ENCODE measurements around the gene DPP6.

Gene DPP6

DNA sequence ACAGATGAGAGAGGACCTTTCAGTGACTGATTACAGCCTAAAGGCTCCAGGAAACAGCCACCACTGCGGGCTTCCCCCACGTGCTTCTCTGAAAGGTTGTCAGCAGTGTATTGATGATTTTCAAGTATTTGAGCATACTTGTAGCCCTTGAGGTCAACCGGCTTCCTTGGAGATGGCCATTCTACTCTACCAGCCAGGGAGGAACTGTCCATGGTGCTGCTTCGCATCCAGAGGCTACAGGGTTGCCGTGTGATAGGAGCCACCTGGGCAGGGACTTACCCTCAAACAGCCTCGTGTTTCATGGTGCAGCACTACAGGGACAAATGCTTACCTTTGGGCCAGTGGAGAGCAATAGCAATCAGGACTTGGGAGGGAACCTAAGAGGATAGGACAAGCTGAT, 179.5 kb downstream of the DPP6 start:
- no peak for DNase-seq (ENCODE audit: low read depth, low spot score)

DNA sequence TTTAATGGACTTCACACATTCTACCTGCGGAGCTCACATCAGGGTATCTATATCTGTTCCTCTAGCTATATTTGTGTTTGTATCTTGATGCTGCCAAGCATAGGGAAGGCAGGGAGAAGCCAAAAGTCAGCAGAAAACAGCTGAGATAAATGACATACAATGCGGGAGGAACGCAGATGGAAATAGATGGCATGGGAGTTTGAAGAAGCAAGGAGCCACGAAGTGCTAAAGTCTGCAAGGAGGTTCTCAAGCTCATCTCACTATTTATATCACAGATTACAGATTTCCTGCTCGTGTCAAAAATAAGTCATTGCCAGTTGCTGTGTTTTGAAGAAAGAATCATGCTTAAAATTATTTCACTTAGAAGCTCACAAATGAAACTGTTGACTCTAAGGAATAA, 180.5 kb downstream of the DPP6 start:
- no peak for DNase-seq (ENCODE audit: low read depth, low spot score)

DNA sequence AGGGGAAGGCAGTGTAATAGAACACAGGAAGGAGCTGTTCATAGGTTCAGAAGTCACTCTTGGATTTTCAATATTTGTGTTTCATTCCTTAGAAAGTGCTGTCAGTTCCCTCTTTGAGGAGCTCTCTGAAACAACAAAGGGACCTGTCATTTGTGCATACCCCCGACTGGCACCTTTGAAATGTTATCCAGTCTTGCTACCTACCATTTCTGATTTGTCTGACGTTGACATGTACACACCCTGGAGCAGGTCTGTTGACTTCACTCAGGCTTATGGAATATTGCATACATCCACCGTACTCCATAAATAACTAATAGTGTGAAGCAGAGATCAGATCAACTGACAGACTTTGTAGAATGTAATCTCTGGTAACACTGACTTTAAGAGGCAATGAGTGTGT, 189.8 kb downstream of the DPP6 start:
- DNase-seq (ENCODE audit: low read depth, low spot score): no peak

DNA sequence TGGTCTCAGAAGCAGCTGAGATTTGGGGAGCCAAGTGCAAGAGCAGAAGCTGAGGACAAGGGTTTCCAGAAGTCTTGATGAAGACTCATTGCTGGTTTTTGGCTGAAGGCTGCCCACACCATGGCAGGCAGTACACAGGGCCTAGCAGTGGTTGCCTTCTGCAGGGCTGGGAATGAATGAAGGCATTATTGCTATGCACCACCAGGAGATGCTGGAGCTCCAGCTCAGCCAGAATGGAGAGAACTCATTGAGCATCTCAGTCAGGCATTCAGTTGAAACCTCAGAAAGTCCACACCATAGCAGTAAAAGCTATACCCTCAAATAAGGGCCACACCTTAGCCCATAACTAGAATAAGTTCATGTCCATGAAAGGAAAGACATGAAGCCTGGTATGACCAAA, 190.5 kb downstream of the DPP6 start:
- no peak for DNase-seq (ENCODE audit: low read depth, low spot score)

DNA sequence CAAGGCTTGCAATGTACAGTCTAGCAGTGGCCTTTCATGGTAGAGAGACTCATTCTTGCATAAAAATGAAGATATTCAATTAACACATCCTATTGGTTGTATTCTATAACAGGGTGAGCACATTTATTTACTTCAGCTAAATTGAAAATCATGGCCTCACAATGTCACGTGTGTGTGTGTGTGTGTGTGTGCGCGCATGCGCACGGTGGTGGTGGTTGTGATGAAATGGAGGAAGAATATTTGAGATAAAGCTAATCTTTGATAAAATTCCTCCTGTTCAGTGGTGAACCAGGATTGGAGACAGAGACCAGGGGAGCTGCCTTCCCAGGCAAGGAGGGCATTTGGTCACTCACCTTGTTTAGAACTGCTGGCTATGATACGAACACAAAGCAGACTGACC, 199.8 kb downstream of the DPP6 start:
- no peak for DNase-seq (ENCODE audit: low read depth, low spot score)

DNA sequence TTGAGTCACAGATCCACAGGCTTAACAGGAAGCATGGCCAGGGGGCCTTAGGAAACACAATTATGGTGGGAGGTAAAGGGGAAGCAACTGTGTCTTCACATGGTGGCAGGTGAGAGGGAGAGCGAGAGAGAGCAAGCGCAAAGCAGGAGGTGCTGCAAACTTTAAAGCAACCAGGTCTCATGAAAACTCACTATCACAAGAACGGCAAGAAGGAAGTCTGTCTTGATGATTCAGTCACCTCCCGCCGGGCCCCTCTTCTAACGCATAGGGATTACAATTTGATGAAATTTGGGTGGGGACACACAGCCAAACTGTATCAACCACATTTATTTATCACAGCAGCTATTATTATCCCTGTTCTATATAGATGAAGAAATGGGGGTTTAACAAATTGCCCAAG, 201.6 kb downstream of the DPP6 start:
- no peak for DNase-seq (ENCODE audit: low read depth, low spot score)

DNA sequence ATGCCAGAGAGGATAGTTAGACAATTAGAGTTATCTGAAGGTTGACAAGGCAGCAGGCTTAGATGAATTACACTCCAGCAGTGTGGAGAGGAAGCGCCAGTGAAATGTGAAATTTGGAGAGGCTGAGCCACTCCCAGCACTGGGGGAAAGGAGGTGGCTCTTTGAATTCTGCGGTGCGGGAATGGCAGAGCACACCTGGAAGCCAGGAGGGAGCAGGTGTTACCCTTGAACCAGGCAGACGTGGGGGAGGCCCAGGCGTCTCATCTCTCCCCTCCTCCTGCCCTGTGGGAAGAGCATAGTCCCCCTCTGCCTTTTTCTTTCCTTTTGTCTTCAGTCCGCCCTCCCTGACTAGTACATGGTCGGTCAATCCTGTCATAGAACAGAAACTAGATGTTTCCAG, 203.1 kb downstream of the DPP6 start:
- DNase-seq (ENCODE audit: low read depth, low spot score): no peak

DNA sequence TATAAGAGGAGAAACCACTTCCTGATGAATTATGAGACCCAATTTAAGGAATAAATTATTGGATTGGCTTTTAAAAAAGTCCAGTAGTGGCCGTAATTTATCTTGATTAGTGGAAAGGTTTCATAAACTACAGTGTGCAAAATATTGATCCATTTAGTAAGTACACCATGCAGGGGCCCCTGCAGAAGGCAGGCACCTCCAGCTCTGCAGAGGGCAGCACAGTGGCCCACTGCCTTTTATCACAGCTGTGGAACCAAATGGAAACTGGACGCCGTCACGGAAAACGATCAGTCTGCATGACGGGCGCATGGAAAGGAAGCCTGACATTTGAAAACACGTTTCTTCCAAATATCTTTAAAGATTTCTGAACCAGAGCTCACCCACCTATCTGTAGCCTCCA, 204.0 kb downstream of the DPP6 start:
- DNase-seq (ENCODE audit: low read depth, low spot score): no peak

DNA sequence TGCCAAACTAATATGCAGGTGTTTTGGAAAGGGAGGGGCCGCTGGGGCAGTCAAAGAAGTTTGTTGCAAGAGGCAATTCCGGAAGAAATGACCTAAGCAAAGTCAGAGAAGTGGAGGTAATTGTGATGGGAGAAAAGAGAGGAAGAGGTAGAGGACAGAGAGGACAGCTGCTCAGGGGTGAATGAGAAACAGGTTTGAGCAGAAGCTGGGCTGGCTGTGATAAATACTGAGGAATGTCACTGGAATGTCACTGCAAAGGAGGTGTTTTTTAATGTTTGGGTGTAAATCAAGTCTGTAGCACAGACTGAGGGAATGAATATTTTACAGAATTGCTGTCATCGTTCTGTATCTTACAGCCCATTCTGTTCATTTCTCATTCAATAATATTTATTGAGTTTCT, 207.2 kb downstream of the DPP6 start:
- DNase-seq (ENCODE audit: low read depth, low spot score): no peak

DNA sequence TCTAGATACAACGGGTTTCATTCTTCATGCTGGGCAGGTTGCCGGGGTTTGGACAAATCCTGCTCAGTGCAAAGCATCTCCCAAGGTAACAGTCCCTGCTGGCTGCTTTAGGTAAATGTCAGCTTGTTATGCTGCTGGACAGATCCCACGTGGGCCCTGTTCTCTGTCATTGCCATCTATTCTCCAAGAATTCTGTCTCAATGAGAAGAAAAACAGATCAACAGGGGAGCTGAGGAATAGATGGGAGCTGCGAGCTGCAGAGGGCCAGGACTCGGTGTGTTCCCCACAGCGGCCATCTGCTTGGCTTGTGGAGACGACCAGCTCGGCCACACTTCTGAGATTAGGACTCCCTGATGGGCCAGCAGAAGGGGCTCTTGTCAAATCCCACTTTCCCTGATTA, 235.2 kb downstream of the DPP6 start:
- DNase-seq (ENCODE audit: low read depth, low spot score): no peak

DNA sequence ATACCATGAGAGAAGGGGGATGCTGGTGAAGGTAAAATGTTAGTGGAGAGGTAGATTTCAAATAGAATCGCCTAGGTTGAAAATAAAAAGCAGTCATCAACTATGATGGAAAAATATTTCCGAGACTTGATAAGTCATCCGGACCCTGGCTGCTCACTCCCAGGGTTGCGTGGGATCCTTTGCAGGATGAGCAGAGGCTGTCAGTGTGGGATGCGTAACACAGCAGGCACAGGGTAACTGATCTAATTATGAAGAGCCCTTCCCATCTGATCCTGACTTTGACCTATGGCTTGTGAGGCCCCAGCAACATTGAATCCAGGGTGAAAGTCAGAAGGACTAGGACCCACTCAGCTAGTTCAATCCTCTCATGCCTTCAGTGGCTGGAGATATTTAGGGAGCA, 236.9 kb downstream of the DPP6 start:
- no peak for DNase-seq (ENCODE audit: low read depth, low spot score)

DNA sequence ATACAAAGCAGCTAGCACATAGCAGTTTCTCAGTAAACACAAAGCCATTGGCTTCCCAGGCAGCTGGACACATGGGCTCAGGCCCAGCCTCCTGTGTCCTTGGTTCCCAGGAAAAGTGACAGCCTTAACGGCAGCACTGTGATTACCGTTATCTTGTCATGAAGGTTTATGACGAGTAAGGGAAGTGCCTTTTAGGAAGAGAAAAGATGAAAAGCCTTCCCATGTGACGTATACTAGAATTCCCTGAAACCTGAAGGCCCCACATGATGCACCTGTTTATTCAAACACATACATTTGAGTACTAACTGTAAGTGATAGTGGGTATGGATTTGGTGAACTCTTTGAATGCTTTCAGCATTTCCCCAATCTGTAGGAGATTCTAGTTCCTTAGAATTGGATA, 244.2 kb downstream of the DPP6 start:
- no peak for DNase-seq (ENCODE audit: low read depth, low spot score)

DNA sequence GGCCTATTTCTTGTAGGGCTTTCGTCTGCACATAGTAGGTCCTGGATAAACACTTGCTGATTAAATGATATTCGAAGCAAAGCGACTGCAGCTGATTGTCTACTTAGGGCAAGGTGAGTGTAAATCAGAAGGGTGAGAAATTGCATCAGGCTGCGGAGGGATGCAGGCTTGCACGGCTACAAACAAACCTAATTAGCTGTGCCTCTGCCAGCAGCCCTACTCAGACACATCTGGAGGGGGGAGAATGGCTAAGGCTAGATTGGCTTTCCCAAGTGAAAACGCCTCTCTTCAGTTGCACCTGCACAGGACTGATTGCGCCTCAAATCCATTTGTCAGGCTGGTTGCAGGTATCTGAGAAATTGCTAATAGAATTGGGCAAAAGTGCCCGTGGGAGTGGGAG, 247.5 kb downstream of the DPP6 start:
- no peak for DNase-seq (ENCODE audit: low read depth, low spot score)

DNA sequence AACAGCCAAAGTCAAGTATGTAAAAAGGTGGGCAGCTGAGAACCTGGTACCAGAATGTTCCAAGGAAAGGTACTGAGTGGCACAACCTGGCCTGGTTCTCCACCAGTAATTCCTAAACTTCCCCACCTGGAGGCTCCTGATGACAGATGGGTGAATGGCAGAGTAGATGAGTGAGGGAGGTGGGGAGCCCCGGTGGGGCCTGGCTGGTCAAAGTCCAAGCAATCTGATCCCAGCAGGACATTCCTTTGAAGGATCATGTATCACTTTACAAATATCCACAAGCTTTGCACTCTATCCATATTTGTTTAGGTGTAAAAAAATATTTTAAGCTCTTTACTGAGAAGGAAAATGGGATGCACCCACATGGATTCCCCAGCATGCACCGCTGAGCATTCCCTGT, 250.2 kb downstream of the DPP6 start:
- DNase-seq (ENCODE audit: low read depth, low spot score): no peak

DNA sequence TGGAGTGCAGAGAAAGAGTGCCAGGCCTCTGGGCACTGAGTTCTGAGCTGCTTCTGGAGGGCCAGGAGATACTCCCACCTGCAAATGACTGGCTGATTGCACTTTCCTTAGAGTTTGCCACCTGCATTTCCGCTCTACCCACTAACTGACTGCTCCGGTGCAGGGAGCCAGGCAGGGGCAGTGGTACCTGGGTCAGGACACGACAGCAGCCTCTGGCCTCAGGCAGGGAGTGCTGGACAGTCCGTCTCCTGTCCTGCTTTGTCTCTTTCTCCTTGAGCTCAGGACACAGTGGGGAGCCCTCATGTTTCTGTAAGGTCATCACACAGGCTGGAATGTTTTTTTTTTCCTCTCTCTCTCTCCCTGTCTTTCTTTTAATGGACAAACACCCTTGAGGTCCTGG, 252.0 kb downstream of the DPP6 start:
- no peak for DNase-seq (ENCODE audit: low read depth, low spot score)

DNA sequence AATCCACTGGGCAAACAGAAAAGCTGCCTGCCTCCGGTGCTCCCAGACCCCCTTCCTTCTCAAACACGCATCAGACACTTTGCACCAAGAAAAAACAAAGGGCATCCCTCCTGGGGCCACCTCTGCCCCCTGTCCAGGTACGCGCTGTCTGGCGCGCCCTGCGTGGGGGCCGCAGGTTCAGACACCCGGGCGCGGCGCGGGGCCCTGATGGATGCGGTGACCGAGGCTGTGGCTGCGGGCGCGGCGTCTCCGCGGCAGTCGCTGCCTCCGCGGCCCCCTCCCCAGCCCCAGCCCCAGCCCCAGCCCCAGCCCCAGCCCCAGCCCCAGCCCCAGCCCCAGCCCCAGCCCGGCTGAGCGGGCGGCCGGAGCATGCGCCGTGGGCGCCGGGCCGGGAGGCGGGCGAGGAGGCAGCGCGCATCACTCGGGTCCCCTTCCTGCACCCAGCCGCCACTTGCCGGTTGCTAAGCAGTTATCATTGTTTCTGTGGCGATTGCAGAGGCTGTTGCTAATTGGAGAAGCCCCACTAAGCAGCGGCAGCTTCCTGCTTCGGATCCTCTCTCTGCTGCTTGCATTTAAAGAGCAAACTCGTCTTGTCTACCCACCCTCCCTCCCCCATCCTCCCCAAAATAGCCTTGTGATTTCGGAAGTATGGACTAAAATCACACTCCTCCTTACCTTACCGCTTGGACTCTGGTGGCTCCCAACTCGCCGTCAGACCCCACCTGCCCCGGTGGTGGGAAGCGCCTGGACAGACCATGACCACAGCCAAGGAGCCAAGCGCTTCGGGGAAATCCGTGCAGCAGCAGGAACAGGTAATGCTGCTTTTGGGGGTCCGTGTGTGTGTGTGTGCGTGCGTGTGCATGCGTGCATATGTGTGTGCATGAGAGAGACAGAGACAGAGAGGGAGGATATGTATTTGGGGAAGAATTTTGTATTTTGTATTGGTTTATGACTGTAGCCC, 252.8 kb downstream of the DPP6 start:
- DNase-seq (ENCODE audit: low read depth, low spot score): no peak

DNA sequence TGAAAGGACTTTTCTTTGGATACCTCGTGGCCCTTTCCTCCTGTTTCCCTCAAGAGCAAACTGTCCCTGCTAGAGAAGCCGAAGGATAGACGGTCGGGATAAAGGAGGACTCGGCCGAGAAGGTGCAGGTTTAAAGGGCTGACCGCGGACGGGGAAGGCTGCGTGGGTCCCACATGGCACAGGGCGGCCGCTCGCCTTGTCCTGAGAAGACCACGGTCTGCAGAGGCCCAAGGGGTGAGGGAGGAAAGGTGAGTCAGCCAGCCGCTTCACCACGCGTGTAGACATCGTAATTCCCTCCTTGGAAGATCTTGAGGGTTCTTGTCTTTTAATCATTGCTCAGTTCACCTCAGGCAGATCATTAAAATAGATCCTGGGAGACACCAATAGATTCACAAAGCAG, 253.8 kb downstream of the DPP6 start:
- DNase-seq (ENCODE audit: low read depth, low spot score): no peak

DNA sequence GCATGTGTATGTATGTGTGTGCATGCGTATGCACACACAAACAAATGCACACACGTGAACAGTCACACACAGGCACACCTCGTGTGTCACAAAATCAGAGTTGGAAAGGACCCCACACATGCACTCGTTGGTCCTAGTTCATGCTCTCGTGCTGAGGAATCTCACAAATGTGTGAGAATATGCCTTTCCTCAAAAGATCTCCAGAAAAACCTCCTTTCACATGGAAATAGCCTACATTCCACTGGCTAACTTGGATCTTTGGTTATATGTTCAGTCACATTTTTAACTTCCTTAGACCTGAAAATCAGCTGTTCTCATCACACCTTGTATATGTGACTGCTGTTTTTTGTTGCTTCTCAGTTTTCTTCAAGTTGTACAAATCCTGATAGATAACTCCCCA, 256.7 kb downstream of the DPP6 start:
- DNase-seq (ENCODE audit: low read depth, low spot score): no peak

DNA sequence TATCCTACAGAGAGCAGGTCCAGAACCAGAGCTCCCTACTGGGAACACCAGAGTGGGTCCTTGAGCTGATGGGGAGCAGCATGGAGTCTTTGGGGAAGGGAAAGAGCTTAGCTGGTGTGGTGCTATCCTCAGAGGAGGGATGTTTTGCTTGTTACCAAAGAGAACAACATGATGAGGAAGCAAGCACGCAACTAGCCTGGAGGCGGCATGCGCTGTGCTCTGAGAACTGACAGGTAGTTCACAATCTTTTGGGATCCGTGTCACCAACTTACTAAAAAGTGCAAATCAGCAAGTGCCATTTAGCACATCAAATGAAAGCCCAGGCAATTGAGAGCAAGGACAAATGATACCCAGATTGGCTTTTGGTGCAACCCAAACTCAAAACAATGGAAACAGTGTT, 257.9 kb downstream of the DPP6 start:
- DNase-seq (ENCODE audit: low read depth, low spot score): no peak

DNA sequence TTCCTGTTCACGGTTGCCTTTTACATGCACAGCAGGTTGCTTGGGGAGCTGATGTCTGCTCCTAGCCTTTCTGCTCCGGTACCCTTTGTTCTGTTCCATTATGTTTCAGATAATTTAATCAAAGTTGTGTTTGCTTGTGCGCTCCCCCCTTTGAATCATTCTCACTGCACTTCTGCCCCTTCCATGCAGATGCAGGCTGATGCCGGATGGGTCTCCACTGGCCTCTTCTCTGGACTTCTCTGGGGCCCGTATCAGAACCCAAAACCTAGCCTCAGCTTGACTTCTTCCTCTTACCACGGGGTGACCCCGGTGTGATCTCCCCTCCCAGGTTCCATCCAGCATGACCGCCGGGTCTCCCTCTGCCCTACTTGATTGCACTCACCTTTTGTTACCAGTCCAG, 272.0 kb downstream of the DPP6 start:
- no peak for DNase-seq (ENCODE audit: low read depth, low spot score)

DNA sequence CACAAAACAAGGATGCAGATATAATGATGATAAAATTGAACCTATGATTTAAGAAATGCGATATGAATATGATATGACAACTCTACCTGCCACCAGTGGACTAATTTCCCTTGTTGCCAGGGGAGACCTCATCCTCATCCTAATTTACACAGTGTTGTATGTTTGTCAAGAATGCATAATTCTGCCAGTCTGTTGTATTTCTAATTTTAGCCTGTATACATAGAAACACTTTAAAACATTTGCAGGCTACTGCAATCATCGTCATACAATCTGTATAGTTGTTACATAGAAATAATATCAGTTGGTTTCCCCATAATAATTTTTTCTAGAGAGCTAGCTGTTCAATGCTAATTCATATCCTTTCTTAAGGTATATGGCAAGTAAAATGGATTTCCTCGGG, 274.2 kb downstream of the DPP6 start:
- no peak for DNase-seq (ENCODE audit: low read depth, low spot score)

DNA sequence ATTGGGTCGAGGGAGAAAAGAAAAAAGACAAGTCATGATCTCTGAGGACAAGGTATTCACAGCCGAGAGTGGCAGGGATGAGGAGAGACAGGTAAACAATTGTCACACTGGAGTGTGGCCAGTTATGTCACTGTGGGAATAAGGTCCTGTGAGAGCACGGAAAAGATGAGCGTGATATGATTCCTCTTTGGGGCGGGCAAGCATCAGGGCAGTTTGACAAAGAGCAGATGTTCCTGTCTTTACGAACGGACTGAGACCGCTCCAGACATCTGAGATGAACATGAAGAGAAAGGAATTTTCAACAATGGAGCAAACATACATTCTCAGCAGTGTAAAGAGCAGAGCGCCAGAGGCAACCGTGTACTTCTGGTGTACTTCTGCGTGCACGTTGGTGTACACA, 278.1 kb downstream of the DPP6 start:
- no peak for DNase-seq (ENCODE audit: low read depth, low spot score)

DNA sequence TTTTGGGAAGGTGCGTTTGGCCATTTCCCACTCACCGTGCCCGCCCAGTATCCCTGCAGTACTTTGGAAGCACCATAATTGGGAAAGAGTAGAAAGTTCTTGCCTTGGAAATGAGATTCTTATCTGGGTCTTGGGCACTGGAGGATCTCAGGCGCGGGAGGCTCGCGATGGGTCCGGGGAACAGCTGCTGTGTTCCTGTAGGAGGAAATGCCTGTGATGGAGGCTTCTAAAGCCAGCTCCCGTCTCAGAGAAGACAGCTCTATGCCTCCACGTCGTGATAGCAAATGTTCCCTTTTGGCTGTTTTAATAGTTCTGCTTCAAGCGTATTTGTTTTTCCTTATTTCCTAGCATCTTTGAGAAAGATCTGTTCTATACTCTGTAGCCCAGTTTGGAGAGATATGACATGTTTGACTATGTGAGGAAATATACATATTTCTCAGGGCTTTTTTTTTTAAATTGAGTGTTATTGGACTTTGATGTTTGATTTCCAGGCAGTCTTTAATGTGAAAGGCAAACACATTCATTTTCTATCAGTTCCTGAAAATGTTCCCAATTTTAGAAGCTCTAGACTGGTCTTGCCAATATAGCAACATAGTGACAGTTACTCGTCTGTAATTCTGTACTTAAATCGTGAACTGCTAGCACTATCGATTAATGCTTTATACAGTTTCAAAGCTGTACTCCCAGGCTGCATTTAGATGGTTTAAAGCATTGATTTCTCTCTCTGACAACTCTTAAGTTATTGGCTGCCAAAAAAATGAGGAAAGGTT, 280.8 kb downstream of the DPP6 start:
- no peak for DNase-seq (ENCODE audit: low read depth, low spot score)

Measured in activated naive CD8-positive, alpha-beta T cell treated with anti-CD3 and anti-CD28 coated beads, Interleukin-2, amount 50 U/mL, for 16 hours (primary cell).